ENCODE measurements around the gene ETS2. TPM values are rescaled to one million over a fixed set of nuclear protein-coding genes. Genes with fewer than 3 reads are reported as not detected.
A peak's percentile ranks its signal among the peaks of the same experiment; 100 is the strongest.

The ETS2 gene
- total RNA-seq, 1 donor from 2014 or later: 113 TPM

GRCh38 chr21:38760762-38761155 is 45.0 kb upstream of the ETS2 start:
- TF ChIP-seq CTCF (IDR thresholded peaks at IDR 0.05): no peak
- Histone ChIP-seq H3K4me3 (no peak overlapping the region), H3K4me1 (peaks cover 34 to 58% of the 10 kb centered on the region in 2 donors), H3K9me3 (no peaks in the 10 kb centered on the region), H3K27ac (peak overlapping the region; percentile 77 to 92), H3K36me3 (no peaks in the 10 kb centered on the region), H3K27me3 (no peaks in the 10 kb centered on the region)
- no peak for DNase-seq (ENCODE audit: low spot score in 2 of 2)
- intact Hi-C loops (cut with DNase I): loop anchor here (5.0 kb wide), 1 partner anchor 152 kb away; no protein-coding TSS in a partner anchor

GRCh38 chr21:38761531-38761930 is 44.2 kb upstream of the ETS2 start:
- H3K27me3 ChIP-seq: no peaks in the 10 kb centered on the region
- no peak overlapping the region for H3K4me3 ChIP-seq
- intact Hi-C loops (cut with DNase I): loop anchor here (5.0 kb wide), 1 partner anchor 151 kb away; no protein-coding TSS in a partner anchor
- no peaks in the 10 kb centered on the region for H3K9me3 ChIP-seq
- H3K27ac ChIP-seq: peak overlapping the region; percentile 77 to 92
- TF ChIP-seq CTCF (IDR thresholded peaks at IDR 0.05): no peak
- peaks cover 29 to 50% of the 10 kb centered on the region in 2 donors for H3K4me1 ChIP-seq
- DNase-seq (ENCODE audit: low spot score in 2 of 2): no peak
- no peaks in the 10 kb centered on the region for H3K36me3 ChIP-seq

- Histone ChIP-seq H3K9me3 (no peaks in the 10 kb centered on the region), H3K4me1 (peaks cover 13 to 29% of the 10 kb centered on the region in 2 donors), H3K27ac (no peak overlapping the region), H3K36me3 (no peaks in the 10 kb centered on the region), H3K27me3 (no peaks in the 10 kb centered on the region), H3K4me3 (no peak overlapping the region)
- intact Hi-C loops (cut with DNase I): no loop called here
- no peak for DNase-seq (ENCODE audit: low spot score in 2 of 2)
- no peak for TF ChIP-seq CTCF (IDR thresholded peaks at IDR 0.05)
Observed at GRCh38 chr21:38765056-38765455, 40.7 kb upstream of the ETS2 start.

GRCh38 chr21:38766987-38767722 is 38.6 kb upstream of the ETS2 start:
- intact Hi-C loops (cut with DNase I): no loop called here
- Histone ChIP-seq H3K27ac (peak overlapping the region in 1 of 2 donors; percentile 14), H3K4me1 (peaks cover 0 to 11% of the 10 kb centered on the region in 2 donors), H3K9me3 (no peaks in the 10 kb centered on the region), H3K4me3 (peak overlapping the region in 1 of 2 donors; percentile 1), H3K27me3 (no peaks in the 10 kb centered on the region), H3K36me3 (no peaks in the 10 kb centered on the region)
- TF ChIP-seq CTCF (IDR thresholded peaks at IDR 0.05): no peak
- no peak for DNase-seq (ENCODE audit: low spot score in 2 of 2)

- Histone ChIP-seq H3K9me3 (no peaks in the 10 kb centered on the region), H3K4me3 (no peak overlapping the region), H3K27ac (peak overlapping the region; percentile 82 to 90), H3K27me3 (no peaks in the 10 kb centered on the region), H3K4me1 (peaks cover under 1 to 19% of the 10 kb centered on the region in 2 donors), H3K36me3 (no peaks in the 10 kb centered on the region)
- intact Hi-C loops (cut with DNase I): loop anchor here (2.0 kb wide), 2 partner anchors 34 to 36 kb away; partner anchors contain the start of gene ETS2
- DNase-seq (ENCODE audit: low spot score in 2 of 2): peak in 1 of 2 donors; percentile 80
- no peak for TF ChIP-seq CTCF (IDR thresholded peaks at IDR 0.05)
Observed at GRCh38 chr21:38768471-38769063, 37.2 kb upstream of the ETS2 start.
